GM19372 (cell line): ENCODE measurements around the gene CELSR1.

Experiments used
- ATAC-seq: cut with Tn5 transposase; IDR thresholded peaks from one replicate; pipeline ENCODE4 v1.9.1; 2021; ENCODE audit warnings: mild to moderate bottlenecking, low read depth, moderate library complexity; ENCODE audit not compliant: unreplicated experiment

Gene CELSR1

DNA sequence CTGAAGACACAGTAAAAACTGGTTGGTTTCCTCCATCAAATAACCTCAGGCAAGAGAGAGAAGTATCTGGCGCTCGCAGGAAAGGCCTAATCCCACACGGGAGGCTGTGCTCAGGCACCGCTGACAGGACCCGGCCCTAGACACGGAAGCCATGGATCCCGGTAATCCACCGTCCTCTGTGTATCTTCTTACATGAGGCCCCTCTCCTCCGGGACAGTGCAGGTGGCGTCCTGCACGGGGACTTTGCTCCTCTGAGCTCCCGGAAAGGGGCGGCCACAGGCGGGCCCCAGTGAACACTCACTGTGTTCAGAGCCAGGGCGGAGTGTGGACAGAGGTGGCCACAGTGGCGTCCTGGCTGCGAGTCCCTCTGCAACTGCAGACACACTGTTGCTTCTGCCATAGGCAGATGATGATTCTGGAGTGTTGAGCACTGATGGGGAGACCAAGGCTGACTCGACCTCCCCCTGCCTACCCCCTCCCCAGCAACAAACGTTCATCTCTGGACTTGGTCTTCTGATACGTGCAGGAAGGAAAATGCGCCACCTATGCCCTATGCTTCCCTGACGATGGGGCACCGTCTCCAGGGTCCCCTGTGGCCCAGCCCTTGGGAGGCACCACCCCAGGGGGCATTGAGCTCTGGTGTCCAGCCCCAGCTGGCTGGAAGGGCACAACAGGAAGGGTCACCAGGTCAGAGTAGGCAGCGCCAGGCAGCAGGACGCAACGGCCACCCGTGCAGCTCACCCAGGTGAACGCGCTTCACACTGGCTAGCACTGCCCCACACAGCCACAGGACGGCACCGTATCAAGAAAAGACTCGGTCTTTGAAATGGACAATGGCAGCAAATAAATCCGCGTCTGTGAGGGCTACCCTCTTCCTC, 106.2 kb downstream of the CELSR1 start:
- ATAC-seq: no peak

DNA sequence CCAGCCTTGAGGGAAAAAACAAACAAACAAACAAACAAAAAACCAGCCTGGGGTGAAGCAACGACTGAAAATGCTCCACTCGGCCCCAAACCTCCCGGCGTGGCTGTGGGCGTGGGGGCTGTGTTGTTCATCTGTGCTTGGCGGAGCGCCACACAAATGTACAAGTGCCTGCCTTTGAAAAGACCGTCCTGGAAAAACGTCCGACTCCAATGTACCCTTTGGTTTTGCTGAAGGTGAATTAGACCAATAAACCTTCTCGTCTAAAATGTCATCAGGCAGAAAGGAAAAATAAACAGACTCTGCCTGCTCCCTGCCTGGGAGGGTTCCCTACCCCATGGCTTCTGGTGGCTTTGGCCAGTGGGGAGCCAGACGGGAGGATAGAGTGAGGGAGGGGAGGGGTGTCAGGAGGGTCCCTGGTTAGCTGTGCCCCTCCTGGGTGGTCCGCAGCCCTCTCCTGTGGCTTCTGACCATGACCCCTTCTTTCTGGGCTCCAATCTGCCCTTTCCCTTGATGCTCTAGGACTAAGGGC, 108.0 kb downstream of the CELSR1 start:
- ATAC-seq: no peak

DNA sequence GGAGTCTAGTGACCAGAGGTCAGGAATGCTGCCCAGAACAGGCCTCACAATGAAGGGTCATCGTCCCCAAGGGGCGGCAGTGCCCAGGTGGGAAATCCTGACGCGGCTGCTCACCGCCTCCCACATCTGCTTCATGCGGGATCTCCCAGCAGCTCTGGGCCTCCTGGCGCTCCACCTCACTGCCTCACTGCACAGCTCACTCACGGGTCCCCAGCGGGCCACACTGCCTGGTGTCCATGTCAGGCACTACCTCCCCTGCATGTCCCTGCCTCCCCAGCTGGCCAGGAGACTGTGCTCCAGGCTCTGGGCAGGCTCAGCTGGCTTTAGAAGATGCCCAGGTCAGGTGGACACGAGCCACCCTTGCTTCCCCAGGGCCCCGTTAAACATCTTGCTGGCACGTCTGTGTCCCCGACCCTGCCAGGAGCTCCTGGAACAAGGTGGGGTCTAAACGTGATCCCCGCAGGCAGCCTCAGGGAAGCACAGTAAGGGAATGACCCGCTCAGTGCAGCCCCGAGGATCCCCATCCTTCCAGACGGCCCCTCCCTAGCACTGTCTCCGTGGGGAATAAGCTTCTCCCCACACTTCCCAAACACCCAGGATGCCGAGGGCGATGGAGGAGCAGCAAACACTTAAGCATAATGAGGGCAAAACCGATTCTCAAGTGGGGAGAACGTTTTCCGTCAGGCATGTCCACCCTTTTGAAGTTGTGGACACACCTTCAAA, 108.7 kb downstream of the CELSR1 start:
- ATAC-seq: no peak

DNA sequence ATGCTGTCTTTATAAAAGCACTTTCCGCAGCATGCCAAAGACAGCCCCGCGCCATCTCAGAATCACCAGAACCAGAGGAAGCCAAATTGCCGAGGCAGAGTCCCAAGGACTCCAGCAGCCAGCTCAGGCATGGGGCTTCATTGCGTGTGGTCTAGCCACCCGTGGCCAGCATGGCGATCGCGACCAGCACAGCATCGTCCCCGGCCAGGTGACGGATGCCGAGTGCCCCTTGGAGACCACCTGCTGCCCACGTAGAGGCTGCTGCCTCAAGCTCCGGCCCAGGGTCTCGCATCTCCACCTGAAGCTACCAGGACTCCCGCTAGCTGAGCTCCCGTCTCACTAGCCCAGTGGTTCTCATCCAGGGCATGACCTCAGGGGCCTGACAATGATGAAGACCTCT, 109.2 kb downstream of the CELSR1 start:
- no peak for ATAC-seq

DNA sequence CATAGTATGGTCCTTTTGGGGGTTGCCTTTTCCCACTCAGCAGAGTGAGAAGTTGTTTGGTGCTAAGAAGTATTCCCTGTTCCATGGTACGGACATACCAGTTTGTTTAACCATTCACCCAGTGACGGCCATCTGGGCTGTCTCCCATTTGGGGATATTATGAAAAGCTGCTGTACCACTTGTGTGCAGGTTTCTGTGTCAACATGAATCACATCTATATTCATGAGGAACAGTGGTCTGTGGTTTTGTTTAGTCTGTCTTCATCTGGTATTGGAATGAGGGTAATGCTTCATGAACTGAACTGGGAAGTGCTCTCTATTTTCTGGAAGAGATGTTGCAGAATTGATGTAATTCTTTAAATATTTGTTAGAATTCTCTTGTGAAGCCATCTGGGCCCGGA, 112.4 kb downstream of the CELSR1 start:
- ATAC-seq: no peak

DNA sequence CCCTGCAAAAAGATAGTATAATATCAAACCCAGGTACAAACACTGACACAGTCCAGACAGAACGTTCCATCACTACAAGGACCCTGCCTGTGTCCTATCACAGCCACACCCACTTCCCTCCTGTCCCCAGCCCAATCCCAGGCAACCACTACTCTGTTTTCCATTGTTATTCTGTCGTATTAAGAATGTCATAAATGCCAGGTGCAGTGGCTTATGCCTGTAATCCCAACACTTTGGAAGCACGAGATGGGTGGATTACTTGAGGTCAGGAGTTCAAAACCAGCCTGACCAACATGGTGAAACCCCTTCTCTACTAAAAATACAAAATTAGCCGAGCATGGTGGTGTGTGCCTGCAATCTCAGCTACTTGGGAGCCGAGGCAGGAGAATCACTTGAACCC, 112.9 kb downstream of the CELSR1 start:
- ATAC-seq: no peak

DNA sequence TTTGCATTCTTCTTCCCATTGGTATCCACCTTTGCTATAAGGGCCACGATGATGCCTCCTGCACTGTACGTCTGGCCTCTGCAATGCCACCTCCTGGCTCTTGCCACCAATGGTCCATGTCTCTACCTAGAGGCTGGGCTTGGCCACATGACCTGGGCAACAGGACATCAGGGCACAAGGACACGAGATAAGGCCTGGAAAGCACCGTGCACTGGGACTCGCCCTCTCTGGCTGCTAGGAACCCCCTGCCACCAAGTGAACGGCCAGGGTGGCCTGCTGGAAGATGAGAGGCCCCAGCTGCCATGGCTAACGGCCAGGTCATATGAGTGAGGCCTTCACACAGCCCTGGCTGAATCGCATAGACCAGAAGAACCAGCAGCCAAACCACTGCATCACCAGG, 114.5 kb downstream of the CELSR1 start:
- no peak for ATAC-seq

DNA sequence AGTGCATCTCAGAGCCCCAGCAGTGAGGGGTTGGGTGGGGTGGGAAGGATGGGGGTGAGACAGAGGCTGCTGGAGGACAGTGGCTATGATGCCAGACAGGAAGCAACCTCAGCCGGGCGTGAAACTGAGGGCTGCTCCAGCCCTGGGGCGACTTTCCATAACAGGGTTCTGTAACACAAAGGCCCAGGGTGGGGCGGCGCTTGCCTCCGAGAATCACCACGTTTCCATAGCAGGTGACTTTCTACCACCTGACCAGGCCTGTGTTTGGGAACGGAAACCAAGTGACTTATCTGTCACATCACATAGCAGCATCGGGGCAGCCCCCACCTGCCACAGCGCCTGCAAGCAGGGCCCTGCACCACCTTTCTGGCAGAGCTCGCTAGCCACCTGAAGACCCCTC, 116.2 kb downstream of the CELSR1 start:
- ATAC-seq: no peak

DNA sequence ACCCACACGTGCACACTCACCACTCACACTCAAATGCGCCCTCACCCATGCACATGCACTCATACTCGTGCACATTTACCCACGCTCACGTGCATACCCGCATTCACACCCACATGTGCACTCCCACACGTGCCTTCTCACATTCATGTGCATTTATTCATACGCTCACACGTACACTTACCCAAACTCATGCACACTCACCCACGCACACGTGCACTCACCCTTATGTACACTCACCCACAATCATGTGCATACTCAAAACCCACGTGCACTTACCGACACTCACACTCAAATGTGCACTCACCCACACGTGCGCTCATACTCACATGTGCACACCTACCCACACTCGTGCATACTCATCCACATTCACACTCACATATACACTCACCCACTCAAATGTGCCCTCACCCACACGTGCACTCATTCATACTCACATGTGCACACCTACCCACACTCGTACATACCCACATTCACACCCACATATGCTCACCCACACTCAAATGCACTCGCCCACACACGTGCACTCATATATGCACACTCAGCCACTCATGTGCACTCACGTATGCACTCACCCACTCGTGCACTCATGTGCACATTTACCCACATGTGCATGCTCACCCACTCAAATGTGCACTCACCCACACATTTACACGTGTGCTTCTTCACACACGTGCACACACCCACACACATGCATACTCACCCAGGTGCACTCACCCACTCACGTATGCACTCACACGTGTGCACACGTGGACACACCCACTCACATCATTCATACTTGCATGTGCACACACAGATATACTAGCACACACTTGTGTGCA, 117.5 kb downstream of the CELSR1 start:
- ATAC-seq: no peak

DNA sequence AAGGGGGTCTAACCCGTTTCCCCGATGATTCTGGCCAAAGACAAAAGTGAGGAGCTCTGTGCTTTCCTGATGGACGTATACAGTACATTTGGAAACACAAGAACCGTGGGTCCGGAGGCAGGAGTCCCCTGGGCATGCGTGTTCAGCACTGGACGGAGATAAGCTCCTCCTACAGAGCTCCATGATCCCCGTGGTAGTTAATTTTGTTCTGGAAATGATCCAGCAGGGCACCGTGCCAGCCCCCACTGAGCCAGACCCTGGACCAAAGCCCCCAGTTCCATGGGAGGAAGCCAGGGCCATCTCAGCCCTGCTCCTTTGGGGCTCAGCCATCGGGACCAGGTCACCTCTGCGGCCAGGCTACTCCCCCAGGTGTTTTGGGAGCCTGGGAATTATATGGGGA, 118.6 kb downstream of the CELSR1 start:
- ATAC-seq: no peak

DNA sequence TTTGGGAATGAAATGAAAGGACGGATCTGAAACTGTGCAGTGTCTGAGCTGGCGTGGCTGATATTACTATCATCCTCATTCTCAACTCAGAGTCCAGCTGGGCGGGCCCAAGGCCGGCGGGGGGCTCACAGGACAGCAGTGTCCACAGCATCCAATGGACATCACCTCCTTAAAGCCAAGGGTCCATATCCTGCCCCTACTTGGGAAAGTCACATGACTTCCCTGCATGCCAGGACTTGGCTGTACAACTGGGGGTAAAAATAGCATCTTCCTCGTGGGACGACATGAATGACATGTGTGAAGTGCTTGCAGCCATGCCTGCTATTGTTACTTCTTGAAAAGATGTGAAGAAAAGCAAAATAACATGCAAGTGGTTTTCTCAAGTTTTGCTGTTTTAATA, 119.7 kb downstream of the CELSR1 start:
- ATAC-seq: no peak

DNA sequence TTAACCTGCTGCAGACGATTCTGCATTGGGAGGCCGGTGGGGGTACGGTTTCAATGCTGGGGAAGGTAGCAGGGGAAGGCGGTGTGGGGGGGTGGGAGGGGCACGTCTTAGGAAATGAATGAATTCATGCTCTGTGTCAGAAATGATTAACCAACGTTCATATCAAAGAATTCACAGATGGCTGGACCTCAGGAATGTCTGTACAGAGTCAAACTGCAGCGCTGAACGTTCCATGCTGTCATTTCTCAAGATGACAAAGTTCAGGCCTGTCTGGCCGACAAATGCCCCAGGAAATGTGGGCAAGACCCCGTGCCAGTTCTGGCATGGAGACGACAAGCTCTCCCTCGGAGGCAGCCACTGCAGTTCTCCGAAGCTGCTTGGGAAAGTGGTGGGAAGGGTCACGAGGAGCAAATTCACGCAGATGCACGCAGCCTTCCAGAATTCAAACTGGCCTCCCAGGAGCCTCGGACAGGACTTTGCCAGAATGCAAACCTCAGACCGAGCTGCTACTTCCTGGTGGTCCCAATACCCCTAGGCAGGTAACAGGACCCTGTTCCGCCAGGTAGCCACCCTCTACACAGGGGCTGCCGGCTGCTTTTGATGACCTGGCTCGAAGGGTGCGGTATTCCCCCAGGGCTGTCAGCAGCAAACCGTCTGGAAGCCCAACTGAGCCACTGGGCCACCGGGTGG, 120.4 kb downstream of the CELSR1 start:
- ATAC-seq: no peak

DNA sequence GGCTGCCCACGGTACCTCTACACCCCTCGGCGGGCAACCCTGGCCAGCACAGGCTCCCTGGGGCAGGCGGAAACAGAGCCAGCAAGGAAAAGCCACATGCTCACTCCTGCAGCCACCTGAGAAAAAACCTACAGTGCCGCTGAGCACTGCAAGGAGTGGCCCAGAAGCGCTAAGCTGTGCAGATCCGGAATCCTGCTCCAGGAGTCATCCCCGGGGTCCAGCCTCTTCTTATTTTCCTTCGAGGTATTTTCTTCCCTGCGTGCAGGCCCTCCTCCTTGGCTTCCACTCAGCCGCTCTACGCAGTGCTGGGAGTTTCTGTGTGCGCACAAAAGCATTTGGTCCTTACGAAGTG, 120.9 kb downstream of the CELSR1 start:
- ATAC-seq: no peak

DNA sequence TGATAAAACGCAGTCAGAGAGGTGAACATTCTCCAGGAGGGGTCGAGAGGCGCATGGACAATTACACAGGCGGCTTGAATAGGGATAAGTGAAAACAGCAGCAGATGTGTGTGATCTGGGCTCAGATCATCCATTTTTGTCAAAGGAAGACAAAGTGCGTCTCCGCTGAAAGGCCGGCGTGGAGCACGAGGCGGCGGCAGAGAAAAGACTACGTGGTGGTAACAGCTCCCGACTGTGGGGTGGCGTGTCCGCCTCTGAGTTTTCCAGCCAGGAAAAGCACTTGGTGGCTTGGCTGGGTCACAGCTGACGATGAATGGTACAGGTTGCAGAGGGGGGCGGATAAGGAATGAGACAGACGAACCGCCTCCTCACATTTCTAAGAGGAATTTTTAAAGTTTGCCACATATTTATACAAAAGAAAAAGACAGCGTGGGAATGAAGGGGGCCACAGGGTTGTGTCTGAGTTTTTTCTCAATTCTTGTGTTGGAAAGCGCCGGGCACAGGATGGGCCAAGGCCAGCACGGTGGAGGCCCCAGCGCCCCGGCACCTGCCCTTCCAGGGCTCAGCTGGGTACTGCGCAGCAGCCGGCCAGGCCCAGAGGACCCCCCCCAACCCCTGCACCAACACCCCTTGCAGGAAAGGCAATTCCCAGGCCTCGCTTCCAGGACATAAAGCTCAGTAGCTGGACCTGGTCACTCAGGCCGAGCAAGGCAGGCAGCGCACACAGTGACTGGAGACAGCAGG, 121.5 kb downstream of the CELSR1 start:
- ATAC-seq: no peak

DNA sequence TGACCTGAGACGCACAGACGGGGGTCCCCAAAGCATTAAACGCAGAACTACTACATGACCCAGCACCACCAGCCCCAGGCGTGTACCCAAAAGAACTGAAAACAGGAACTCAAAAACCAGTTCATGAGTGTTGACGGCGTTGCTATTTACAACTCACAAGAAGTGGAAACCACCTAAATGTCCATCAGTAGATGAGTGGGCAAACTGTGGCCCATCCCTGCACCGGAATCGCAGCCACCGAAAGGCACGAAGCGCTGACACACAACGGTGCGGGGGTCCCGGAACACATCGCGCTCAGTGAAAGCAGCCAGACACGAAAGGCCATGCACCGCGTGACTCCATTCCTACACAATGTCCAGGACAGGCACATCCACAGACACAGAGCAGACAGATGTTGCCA, 122.7 kb downstream of the CELSR1 start:
- no peak for ATAC-seq

DNA sequence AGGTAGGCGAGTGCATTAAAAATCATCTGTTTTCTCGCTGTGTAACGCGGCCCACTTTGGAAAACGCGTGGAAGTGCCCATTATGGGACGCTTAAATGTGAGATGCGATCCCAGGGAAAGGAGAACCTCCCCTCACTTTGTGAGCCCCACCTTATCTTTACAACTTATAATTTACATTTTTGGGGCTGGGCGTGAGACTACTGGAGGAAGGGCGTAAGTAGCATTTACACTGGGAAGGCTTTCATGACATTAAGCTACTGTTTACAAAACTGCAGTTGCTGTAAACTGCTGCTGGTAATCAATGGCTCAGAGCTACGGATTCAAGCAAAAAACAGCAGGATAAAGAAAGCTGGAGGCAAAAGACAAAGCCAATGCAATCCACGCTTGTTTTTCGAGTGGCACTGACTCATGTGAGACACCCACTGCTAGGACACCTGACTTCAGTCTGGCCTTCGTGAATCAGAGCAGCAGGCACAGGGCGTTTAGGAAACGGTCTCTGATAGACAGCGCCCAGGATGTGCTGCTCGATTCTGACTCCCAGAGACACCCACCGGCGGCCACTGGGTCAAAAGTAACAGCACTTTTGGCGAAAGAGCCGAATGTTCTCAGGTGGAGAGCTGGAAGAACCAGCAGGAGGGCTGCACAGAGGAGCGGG, 123.6 kb downstream of the CELSR1 start:
- ATAC-seq: no peak

DNA sequence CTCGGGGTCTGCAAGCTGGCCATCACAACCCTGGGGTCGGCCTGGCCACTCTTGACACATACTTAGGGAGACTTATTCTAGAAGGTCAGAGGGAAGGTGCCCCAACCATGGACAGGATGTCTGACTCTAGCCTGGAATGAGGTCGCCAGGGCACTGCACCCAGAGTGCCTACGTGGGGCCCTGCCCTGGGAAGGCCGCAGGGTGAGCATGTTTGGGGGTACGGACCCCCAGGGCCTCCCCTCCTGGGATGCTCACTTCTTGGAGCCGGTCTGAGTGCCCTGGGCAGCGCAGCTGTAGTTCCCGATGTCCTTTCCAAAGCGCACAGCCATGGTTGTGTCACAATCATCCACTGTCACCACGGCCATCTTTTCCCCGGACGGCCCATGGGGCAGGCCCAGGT, 126.1 kb downstream of the CELSR1 start:
- ATAC-seq: no peak

DNA sequence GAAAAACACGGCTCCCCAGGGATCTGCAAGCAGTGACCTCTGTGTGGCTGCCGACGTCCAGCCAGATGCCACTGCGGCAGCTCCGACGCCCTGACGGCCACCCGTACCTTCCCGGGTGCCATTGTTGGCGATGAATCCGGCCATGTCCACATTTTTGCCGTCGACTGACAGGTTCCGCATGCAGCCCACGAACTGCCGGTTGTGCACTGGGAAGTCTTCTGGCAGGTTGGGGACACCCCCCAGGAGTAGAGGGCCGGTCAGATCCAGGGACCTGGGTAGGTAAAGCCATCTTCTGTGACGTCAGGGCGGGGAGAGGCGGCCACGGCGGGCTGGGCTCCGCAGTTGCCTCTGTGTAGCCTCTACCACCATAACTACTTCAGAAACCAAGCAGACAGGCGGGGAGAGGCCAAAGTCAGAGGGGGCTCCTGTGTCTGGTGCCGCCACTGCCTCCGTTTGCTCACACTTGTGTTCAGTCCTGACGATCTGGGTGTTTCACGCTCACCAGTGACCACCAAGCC, 127.1 kb downstream of the CELSR1 start:
- no peak for ATAC-seq

DNA sequence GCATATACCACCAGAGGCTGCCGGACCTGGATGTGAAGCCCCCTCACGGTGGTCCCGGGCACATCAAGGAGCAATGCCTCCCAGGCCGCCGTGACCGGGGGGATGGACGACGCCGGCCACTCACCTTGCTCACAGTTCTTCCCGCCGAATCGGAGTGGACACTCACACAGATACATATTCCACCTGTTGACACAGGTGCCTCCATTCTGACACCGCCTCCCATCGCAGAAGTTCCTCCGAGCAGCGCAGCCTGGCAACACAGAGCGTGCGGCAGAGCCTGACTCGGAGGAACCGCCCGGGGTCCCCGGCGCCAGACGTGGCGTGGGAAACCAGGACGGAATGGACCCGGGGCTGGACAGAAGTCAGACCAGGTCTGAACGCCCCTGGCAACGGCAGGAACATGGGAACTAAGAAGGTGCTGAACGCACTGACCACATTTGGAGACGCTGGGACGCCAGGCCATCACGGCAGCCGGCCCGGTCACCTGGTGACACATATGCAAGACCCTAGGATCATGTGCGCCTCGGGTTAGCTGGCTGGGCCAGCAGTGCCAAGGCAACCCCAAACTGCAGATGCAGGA, 127.7 kb downstream of the CELSR1 start:
- ATAC-seq: no peak
